Cerebellar nuclear complex (tissue), 1 donor: ENCODE data around the gene MYCL.

Experiments used
- DNase-seq, 2 experiments: peaks; one replicate each; lab custom pipeline; 2025; lab: John Stamatoyannopoulos, UW

Gene MYCL

GRCh38 chr1:39901714-39902459 lies at the start of gene MYCL:
TSS of gene MYCL (minus strand) at chr1:39901917. CDS start at chr1:39901434, 483 bp downstream.
- peak in 1 of 2 experiments; percentile 60 for DNase-seq

GRCh38 chr1:39949891-39950290 lies 48.2 kb upstream of the MYCL start:
- DNase-seq = no peak

- DNase-seq = no peak
These were observed 45.5 kb upstream of the MYCL start for GRCh38 chr1:39947260-39947659.

GRCh38 chr1:39946216-39946615 lies 44.5 kb upstream of the MYCL start:
- DNase-seq = no peak

GRCh38 chr1:39944410-39945112 lies 42.8 kb upstream of the MYCL start:
- no peak for DNase-seq

GRCh38 chr1:39943471-39944290 lies 42.0 kb upstream of the MYCL start:
- no peak for DNase-seq

GRCh38 chr1:39940980-39941871 lies 39.5 kb upstream of the MYCL start:
- no peak for DNase-seq

- DNase-seq = no peak
These were observed 38.5 kb upstream of the MYCL start for GRCh38 chr1:39940253-39940652.

- no peak for DNase-seq
These were observed 37.1 kb upstream of the MYCL start for GRCh38 chr1:39938856-39939255.

GRCh38 chr1:39936724-39937491 lies 35.2 kb upstream of the MYCL start:
- DNase-seq = no peak

GRCh38 chr1:39933956-39934941 lies 32.5 kb upstream of the MYCL start:
- DNase-seq = no peak

GRCh38 chr1:39928809-39929587 lies 27.3 kb upstream of the MYCL start:
- no peak for DNase-seq

GRCh38 chr1:39927538-39927937 lies 25.8 kb upstream of the MYCL start:
- DNase-seq = no peak

- no peak for DNase-seq
These were observed 25.1 kb upstream of the MYCL start for GRCh38 chr1:39926820-39927219.

- no peak for DNase-seq
These were observed 24.7 kb upstream of the MYCL start for GRCh38 chr1:39926343-39926793.

GRCh38 chr1:39925721-39926342 lies 24.1 kb upstream of the MYCL start:
- no peak for DNase-seq

GRCh38 chr1:39922251-39922688 lies 20.6 kb upstream of the MYCL start:
- no peak for DNase-seq

- DNase-seq = no peak
These were observed 17.8 kb upstream of the MYCL start for GRCh38 chr1:39919545-39919944.
